WTC11 (cell line): ENCODE measurements around the gene PAIP1. TPM values are rescaled to one million over a fixed set of nuclear protein-coding genes. Genes with fewer than 3 reads are reported as not detected.

Experiments
- ATAC-seq: fragments of 200-7000 bp; cut with Tn5 transposase; 2 replicates; pipeline ENCODE4 v1.10.0; 2021; ENCODE audit warnings: mild to moderate bottlenecking, moderate library complexity
- CTCF ChIA-PET: fragments of 300-600 bp; sonication (Branson Sonifier 250); formaldehyde crosslinking; loops from one replicate; lab custom pipeline; 2021; ENCODE audit warnings: antibody characterized with exemption; lab: Charles Lee
- POLR2A ChIA-PET: fragments of 350-600 bp; sonication (Branson Sonifier 250); formaldehyde crosslinking; loops from one replicate; lab custom pipeline; 2021; ENCODE audit warnings: antibody characterized with exemption; lab: Charles Lee
- DNase-seq: peaks from one replicate; pipeline ENCODE4 v3.0.0; 2021; ENCODE audit warnings: low spot score
- H3K27ac Mint-ChIP-seq: 2 replicates; pipeline ENCODE4 v1.8.0; 2021; ENCODE audit warnings: mixed read lengths
- H3K27me3 Mint-ChIP-seq: 2 replicates; pipeline ENCODE4 v1.8.0; 2021; ENCODE audit warnings: low read depth, mild to moderate bottlenecking, moderate library complexity, mixed read lengths
- H3K36me3 Mint-ChIP-seq: 2 replicates; pipeline ENCODE4 v1.8.0; 2021; ENCODE audit warnings: mixed read lengths
- H3K4me1 Mint-ChIP-seq: 2 replicates; pipeline ENCODE4 v1.8.0; 2022; ENCODE audit warnings: mixed read lengths
- H3K4me3 Mint-ChIP-seq: 2 replicates; pipeline ENCODE4 v1.8.0; 2021; ENCODE audit warnings: mild to moderate bottlenecking, moderate library complexity, mixed read lengths
- H3K9me3 Mint-ChIP-seq: 2 replicates; pipeline ENCODE4 v1.8.0; 2021; ENCODE audit warnings: mixed read lengths
- ATF6 ChIP-seq: sonication (generic); formaldehyde crosslinking; IDR thresholded peaks from 2 replicates; pipeline ENCODE4 v1.8.1; 2023; ENCODE audit warnings: mild to moderate bottlenecking, missing genetic modification reagents
- ERG ChIP-seq: fragments of 250-450 bp; sonication (Bioruptor Pico); IDR thresholded peaks from 2 replicates; pipeline ENCODE4 v1.8.0; 2021; ENCODE audit warnings: mild to moderate bottlenecking
- MYBL2 ChIP-seq: sonication (generic); formaldehyde crosslinking; IDR thresholded peaks from 2 replicates; pipeline ENCODE4 v1.8.1; 2023; ENCODE audit warnings: mild to moderate bottlenecking, moderate library complexity, missing genetic modification reagents
- NR1H2 ChIP-seq: sonication (generic); formaldehyde crosslinking; IDR thresholded peaks from 2 replicates; pipeline ENCODE4 v1.9.0; 2021; ENCODE audit warnings: mild to moderate bottlenecking, moderate library complexity, missing genetic modification reagents
- RORB ChIP-seq: fragments of 250-450 bp; sonication (Bioruptor Pico); IDR thresholded peaks from 2 replicates; pipeline ENCODE4 v1.9.0; 2021; ENCODE audit warnings: mild to moderate bottlenecking
- TP53 ChIP-seq: sonication (generic); formaldehyde crosslinking; IDR thresholded peaks from 2 replicates; pipeline ENCODE4 v1.8.1; 2023; ENCODE audit warnings: mild to moderate bottlenecking, missing genetic modification reagents
- ZNF219 ChIP-seq: sonication (generic); formaldehyde crosslinking; IDR thresholded peaks from 2 replicates; pipeline ENCODE4 v1.8.0; 2023; ENCODE audit warnings: missing genetic modification reagents, mild to moderate bottlenecking, borderline replicate concordance
- ZNF263 ChIP-seq: sonication (generic); formaldehyde crosslinking; IDR thresholded peaks from 2 replicates; pipeline ENCODE4 v1.8.1; 2022; ENCODE audit warnings: low read depth, mild to moderate bottlenecking, moderate library complexity, missing genetic modification reagents
- ZNF317 ChIP-seq: sonication (generic); formaldehyde crosslinking; IDR thresholded peaks from 2 replicates; pipeline ENCODE4 v1.8.1; 2023; ENCODE audit warnings: low read depth, mild to moderate bottlenecking, moderate library complexity, missing genetic modification reagents, borderline replicate concordance
- ZNF396 ChIP-seq: fragments of 250-450 bp; sonication (Bioruptor Pico); IDR thresholded peaks from 2 replicates; pipeline ENCODE4 v1.8.0; 2021; ENCODE audit warnings: mild to moderate bottlenecking, moderate library complexity, borderline replicate concordance
- ZNF425 ChIP-seq: fragments of 250-450 bp; sonication (Bioruptor Pico); conservative IDR thresholded peaks from 2 replicates; pipeline ENCODE4 v1.9.0; 2021; ENCODE audit warnings: mild to moderate bottlenecking
- ZNF512 ChIP-seq: sonication (generic); formaldehyde crosslinking; IDR thresholded peaks from 2 replicates; pipeline ENCODE4 v1.8.1; 2022; ENCODE audit warnings: missing genetic modification reagents, borderline replicate concordance
- total RNA-seq: library from RNA; stranded (reverse); gene quantifications from 3 replicates; pipeline ENCODE4 v1.2.3, GENCODE V29; 2021
- TF ChIP-seq, protein P1 (sequence below): sonication (generic); formaldehyde crosslinking; IDR thresholded peaks from 2 replicates; pipeline ENCODE4 v1.8.0; 2022; ENCODE audit warnings: mild to moderate bottlenecking, missing genetic modification reagents
- TF ChIP-seq, protein P2 (sequence below): fragments of 250-450 bp; sonication (Bioruptor Pico); IDR thresholded peaks from 2 replicates; pipeline ENCODE4 v1.9.0; 2021; ENCODE audit warnings: mild to moderate bottlenecking
- TF ChIP-seq, protein P3 (sequence below): sonication (generic); formaldehyde crosslinking; conservative IDR thresholded peaks from 2 replicates; pipeline ENCODE4 v1.8.1; 2022; ENCODE audit warnings: mild to moderate bottlenecking, missing genetic modification reagents
- TF ChIP-seq, protein P4 (sequence below): sonication (generic); formaldehyde crosslinking; IDR thresholded peaks from 2 replicates; pipeline ENCODE4 v1.8.1; 2023; ENCODE audit warnings: mild to moderate bottlenecking, missing genetic modification reagents

The PAIP1 gene
- total RNA-seq, 1 experiment from 2014 or later, result 82.5 TPM

DNA sequence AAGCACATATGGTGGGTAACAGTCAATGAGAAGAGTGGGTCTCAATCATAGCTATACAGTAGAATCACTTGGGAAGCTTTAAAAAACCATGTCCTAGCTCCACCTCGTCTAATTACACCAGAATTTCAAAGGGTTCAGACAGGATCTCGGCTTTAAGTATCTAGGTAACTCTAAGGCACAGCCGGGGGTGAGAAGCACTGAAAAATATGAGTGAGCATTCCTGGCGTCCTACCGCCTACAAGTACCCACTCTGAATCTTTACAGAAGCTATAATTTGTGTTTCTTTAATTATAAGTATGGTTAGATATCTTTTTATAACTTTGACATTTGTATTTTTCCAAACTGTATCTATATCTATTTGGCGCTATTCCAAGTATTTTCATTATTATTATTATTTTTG, 16.1 kb downstream of the PAIP1 start (continued):
- TF ChIP-seq ZNF396 (no peak), ZNF512 (CRISPR knock-in tag) (no peak), ATF6 (no peak), ZNF317 (CRISPR knock-in tag) (no peak), ERG (CRISPR knock-in tag) (no peak)

GRCh38 chr5:43536972-43537371, 19.9 kb downstream of the PAIP1 start:
- H3K4me3 Mint-ChIP-seq, result no peak overlapping the region
- no peak for DNase-seq
- H3K27me3 Mint-ChIP-seq, result no peaks in the 10 kb centered on the region
- ATAC-seq, result no peak
- no peak overlapping the region for H3K27ac Mint-ChIP-seq
- no peak for TF ChIP-seq NR1H2 (CRISPR knock-in tag)
- TF ChIP-seq, protein P1, sequence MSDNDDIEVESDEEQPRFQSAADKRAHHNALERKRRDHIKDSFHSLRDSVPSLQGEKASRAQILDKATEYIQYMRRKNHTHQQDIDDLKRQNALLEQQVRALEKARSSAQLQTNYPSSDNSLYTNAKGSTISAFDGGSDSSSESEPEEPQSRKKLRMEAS (CRISPR knock-in tag), result no peak
- TF ChIP-seq ZNF219 (CRISPR knock-in tag), result no peak
- TF ChIP-seq ZNF425, result no peak
- TF ChIP-seq, protein P2, sequence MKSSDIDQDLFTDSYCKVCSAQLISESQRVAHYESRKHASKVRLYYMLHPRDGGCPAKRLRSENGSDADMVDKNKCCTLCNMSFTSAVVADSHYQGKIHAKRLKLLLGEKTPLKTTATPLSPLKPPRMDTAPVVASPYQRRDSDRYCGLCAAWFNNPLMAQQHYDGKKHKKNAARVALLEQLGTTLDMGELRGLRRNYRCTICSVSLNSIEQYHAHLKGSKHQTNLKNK (CRISPR knock-in tag), result no peak
- TF ChIP-seq, protein P3, sequence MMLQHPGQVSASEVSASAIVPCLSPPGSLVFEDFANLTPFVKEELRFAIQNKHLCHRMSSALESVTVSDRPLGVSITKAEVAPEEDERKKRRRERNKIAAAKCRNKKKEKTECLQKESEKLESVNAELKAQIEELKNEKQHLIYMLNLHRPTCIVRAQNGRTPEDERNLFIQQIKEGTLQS (CRISPR knock-in tag), result no peak
- TF ChIP-seq, protein P4, sequence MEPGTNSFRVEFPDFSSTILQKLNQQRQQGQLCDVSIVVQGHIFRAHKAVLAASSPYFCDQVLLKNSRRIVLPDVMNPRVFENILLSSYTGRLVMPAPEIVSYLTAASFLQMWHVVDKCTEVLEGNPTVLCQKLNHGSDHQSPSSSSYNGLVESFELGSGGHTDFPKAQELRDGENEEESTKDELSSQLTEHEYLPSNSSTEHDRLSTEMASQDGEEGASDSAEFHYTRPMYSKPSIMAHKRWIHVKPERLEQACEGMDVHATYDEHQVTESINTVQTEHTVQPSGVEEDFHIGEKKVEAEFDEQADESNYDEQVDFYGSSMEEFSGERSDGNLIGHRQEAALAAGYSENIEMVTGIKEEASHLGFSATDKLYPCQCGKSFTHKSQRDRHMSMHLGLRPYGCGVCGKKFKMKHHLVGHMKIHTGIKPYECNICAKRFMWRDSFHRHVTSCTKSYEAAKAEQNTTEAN (CRISPR knock-in tag), result no peak
- no peak for TF ChIP-seq ZNF317 (CRISPR knock-in tag)
- TF ChIP-seq RORB (CRISPR knock-in tag), result no peak
- ChIA-PET POLR2A (no interaction called here), CTCF (interaction anchor here (1.0 kb wide), 1 partner anchor 53 kb away, joined by 3 read pairs; no protein-coding TSS in a partner anchor)
- peaks cover 68% of the 10 kb centered on the region for H3K36me3 Mint-ChIP-seq
- no peaks in the 10 kb centered on the region for H3K9me3 Mint-ChIP-seq
- H3K4me1 Mint-ChIP-seq, result no peaks in the 10 kb centered on the region

DNA sequence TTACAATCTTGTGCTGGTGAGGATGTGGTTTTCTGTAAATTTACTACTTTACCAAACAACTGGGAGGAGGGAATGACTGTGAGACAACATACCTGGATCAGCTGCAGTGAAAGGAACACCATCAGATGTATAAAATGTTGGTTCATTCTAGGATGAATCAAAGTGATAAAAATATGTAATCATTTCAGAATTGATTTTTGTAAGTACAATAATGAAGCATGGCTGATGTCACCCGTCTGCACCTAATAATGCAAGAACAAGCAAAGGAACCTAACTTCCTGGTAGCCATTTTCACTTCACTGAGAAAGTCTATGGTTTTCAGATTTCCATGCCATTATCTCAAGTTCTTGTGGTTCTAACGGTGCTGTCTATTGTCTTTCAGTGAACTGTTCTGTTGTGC, 23.2 kb downstream of the PAIP1 start:
- TF ChIP-seq ZNF263 (no peak), MYBL2 (no peak), TP53 (CRISPR knock-in tag) (no peak), ATF6 (no peak)
- Mint-ChIP-seq H3K36me3 (peaks cover 76% of the 10 kb centered on the region), H3K27me3 (no peaks in the 10 kb centered on the region), H3K4me3 (no peak overlapping the region), H3K9me3 (no peaks in the 10 kb centered on the region), H3K27ac (no peak overlapping the region), H3K4me1 (no peaks in the 10 kb centered on the region)
- DNase-seq, result no peak
- ChIA-PET POLR2A (no interaction called here), CTCF (no interaction called here)
- ATAC-seq, result no peak
